Measurements from ENCODE around the gene FRG2B.
"Not testable (repeated sequence)": the region's sequence is repeated elsewhere in the genome, so short reads cannot be mapped to it uniquely, and the experiment has no call there.

FRG2B gene

GRCh38 chr10:133616371-133617130, 10.0 kb downstream of the FRG2B start:
- H3K4me3 ChIP-seq (ENCODE audit: low read depth, low read length), result no peak overlapping the region
- TF ChIP-seq, protein P1, sequence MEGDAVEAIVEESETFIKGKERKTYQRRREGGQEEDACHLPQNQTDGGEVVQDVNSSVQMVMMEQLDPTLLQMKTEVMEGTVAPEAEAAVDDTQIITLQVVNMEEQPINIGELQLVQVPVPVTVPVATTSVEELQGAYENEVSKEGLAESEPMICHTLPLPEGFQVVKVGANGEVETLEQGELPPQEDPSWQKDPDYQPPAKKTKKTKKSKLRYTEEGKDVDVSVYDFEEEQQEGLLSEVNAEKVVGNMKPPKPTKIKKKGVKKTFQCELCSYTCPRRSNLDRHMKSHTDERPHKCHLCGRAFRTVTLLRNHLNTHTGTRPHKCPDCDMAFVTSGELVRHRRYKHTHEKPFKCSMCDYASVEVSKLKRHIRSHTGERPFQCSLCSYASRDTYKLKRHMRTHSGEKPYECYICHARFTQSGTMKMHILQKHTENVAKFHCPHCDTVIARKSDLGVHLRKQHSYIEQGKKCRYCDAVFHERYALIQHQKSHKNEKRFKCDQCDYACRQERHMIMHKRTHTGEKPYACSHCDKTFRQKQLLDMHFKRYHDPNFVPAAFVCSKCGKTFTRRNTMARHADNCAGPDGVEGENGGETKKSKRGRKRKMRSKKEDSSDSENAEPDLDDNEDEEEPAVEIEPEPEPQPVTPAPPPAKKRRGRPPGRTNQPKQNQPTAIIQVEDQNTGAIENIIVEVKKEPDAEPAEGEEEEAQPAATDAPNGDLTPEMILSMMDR (IDR thresholded peaks at IDR 0.05; ENCODE audit: low read depth, low read length), result no peak

GRCh38 chr10:133614830-133615580, 11.6 kb downstream of the FRG2B start:
- TF ChIP-seq, protein P1 (IDR thresholded peaks at IDR 0.05; ENCODE audit: low read depth, low read length), result no peak
- H3K4me3 ChIP-seq (ENCODE audit: low read depth, low read length), result no peak overlapping the region

DNA sequence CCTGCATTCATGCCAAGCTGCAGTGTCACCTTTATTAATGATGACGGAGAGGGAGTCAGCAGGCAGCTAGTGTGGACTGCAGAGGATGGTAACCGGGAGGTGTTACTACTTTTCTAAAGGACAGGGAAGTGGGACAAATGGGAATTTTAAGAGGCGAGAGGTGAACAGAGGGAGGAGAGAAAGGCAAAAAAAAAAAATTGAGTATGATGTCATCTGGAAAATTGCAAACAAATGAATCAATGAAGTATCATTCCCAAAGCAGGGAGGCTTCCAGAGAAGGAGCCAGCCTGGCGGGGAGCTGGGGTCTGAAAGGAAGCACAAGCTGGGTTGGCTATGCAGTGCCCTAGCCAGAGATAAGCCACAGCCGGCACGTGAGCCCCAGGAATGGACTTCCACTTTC, 12.9 kb downstream of the FRG2B start:
- TF ChIP-seq, protein P1 (IDR thresholded peaks at IDR 0.05; ENCODE audit: low read depth, low read length), result no peak
- H3K4me3 ChIP-seq (ENCODE audit: low read depth, low read length), result no peak overlapping the region

GRCh38 chr10:133611079-133611478, 15.5 kb downstream of the FRG2B start:
- H3K4me3 ChIP-seq (ENCODE audit: low read depth, low read length), result no peak overlapping the region
- TF ChIP-seq, protein P1 (IDR thresholded peaks at IDR 0.05; ENCODE audit: low read depth, low read length), result no peak

DNA sequence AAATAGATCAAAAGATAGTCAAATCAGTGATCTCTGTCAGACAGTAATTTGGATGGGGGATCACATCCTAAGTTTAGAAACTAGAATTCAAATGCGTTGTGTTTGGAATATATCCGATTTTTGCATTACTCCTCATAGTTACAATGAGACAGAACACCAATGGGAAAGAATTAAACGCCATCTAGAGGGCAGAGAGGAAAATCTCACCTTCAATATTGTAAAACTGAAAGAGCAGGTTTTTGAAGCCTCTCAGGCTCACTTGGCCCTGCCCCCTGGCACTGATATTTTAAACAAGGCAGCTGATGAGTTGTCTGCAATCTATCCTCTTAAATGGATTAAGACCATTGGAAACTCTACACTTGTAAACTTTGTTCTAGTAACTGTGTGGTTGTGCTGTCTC, 17.7 kb downstream of the FRG2B start:
- no peak overlapping the region for H3K4me3 ChIP-seq (ENCODE audit: low read depth, low read length)
- TF ChIP-seq, protein P1 (IDR thresholded peaks at IDR 0.05; ENCODE audit: low read depth, low read length), result no peak

DNA sequence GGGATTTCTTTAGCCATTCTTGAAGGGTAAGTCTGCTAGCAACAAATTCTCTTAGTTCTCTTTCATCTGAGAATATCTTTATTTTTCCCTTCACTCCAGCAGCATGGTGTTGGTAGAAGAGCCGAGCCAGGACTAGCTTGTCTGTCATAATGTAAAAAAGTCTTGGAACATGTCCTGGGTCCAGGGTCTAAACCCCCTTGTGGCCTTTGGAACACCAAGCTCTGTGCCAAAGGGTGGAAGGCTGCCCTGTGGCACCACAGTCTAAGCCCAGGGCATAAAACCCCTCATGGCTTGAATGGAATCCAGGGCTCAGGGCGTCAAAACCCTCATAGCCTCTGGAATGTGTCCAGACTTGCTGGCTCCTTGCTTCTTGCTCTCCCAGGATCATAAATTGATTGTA, 23.2 kb downstream of the FRG2B start:
- H3K4me3 ChIP-seq (ENCODE audit: low read depth, low read length), result not testable (repeated sequence)

GRCh38 chr10:133600657-133601056, 25.9 kb downstream of the FRG2B start:
- TF ChIP-seq, protein P1 (IDR thresholded peaks at IDR 0.05; ENCODE audit: low read depth, low read length), result no peak
- no peak overlapping the region for H3K4me3 ChIP-seq (ENCODE audit: low read depth, low read length)

DNA sequence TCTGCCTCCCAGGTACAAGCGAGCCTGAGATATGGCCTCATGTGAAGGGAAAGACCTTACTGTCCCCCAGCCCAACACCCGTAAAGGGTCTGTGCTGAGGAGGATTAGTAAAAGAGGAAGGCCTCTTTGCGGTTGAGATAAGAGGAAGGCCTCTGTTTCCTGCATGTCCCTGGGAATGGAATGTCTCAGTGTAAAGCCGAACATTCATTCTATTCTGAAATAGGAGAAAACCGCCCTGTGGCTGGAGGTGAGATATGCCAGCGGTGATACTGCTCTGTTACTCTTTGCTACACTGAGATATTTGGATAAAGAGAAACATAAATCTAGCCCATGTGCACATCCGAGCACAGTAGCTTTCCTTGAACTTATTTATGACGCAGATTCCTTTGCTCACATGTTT, 26.7 kb downstream of the FRG2B start:
- H3K4me3 ChIP-seq (ENCODE audit: low read depth, low read length), result not testable (repeated sequence)

Measured in WI38 (cell line).